SK-N-SH treated with all-trans-retinoic acid at 6 μM for 48 hours (cell line): ENCODE results near the gene BSN.

ENCODE experiments used
- ATAC-seq: fragments of 200-7000 bp; cut with Tn5 transposase; 3 replicates; pipeline ENCODE4 v1.9.1; 2020; ENCODE audit warnings: mild to moderate bottlenecking, moderate library complexity
- ARNTL ChIP-seq: fragments of 450-650 bp; formaldehyde crosslinking; IDR thresholded peaks from 2 replicates; pipeline ENCODE4 v1.5.0; 2020; ENCODE audit warnings: low read depth, mild to moderate bottlenecking, moderate library complexity, borderline replicate concordance
- BACH2 ChIP-seq: fragments of 250-450 bp; sonication (Bioruptor Pico); IDR thresholded peaks from 2 replicates; pipeline ENCODE4 v1.9.0; 2021; ENCODE audit warnings: mild to moderate bottlenecking, borderline replicate concordance
- CSDC2 ChIP-seq: fragments of 250-450 bp; sonication (Bioruptor Pico); IDR thresholded peaks from 2 replicates; pipeline ENCODE4 v1.5.0; 2020; ENCODE audit warnings: mild to moderate bottlenecking, moderate library complexity
- ESRRG ChIP-seq: fragments of 250-450 bp; sonication (Bioruptor Pico); IDR thresholded peaks from 2 replicates; pipeline ENCODE4 v1.6.1; 2021; ENCODE audit warnings: mild to moderate bottlenecking
- GLIS3 ChIP-seq: fragments of 250-450 bp; sonication (Bioruptor Pico); IDR thresholded peaks from 2 replicates; pipeline ENCODE4 v1.5.0; 2020; ENCODE audit warnings: mild to moderate bottlenecking, moderate library complexity
- ISL1 ChIP-seq: fragments of 250-450 bp; sonication (Bioruptor Pico); IDR thresholded peaks from 2 replicates; pipeline ENCODE4 v2.1.2; 2022; ENCODE audit warnings: mild to moderate bottlenecking, moderate library complexity
- OSR1 ChIP-seq: fragments of 250-450 bp; sonication (Bioruptor Pico); IDR thresholded peaks from 2 replicates; pipeline ENCODE4 v1.8.0; 2022; ENCODE audit warnings: moderate library complexity, mild to moderate bottlenecking, inconsistent platforms
- PPARA ChIP-seq: fragments of 250-450 bp; sonication (Bioruptor Pico); IDR thresholded peaks from 2 replicates; pipeline ENCODE4 v1.5.0; 2020; ENCODE audit warnings: mild to moderate bottlenecking, borderline replicate concordance
- SNAI2 ChIP-seq: fragments of 250-450 bp; sonication (Bioruptor Pico); IDR thresholded peaks from 2 replicates; pipeline ENCODE4 v1.5.0; 2020; ENCODE audit warnings: mild to moderate bottlenecking, moderate library complexity
- TCF4 ChIP-seq: fragments of 250-450 bp; sonication (Bioruptor Pico); IDR thresholded peaks from 2 replicates; pipeline ENCODE4 v1.8.0; 2021; ENCODE audit warnings: mild to moderate bottlenecking, moderate library complexity, borderline replicate concordance
- TOX ChIP-seq: fragments of 250-450 bp; sonication (Bioruptor Pico); IDR thresholded peaks from 2 replicates; pipeline ENCODE4 v1.8.0; 2021; ENCODE audit warnings: mild to moderate bottlenecking, moderate library complexity, borderline replicate concordance
- ZC3H10 ChIP-seq: fragments of 250-450 bp; sonication (Bioruptor Pico); IDR thresholded peaks from 2 replicates; pipeline ENCODE4 v1.5.1; 2021; ENCODE audit warnings: mild to moderate bottlenecking, moderate library complexity
- ZFP3 ChIP-seq: fragments of 250-450 bp; sonication (Bioruptor Pico); IDR thresholded peaks from 2 replicates; pipeline ENCODE4 v1.5.0; 2020; ENCODE audit warnings: mild to moderate bottlenecking, moderate library complexity
- ZFP30 ChIP-seq: fragments of 450-650 bp; formaldehyde crosslinking; IDR thresholded peaks from 2 replicates; pipeline ENCODE4 v1.5.0; 2022; ENCODE audit warnings: mild to moderate bottlenecking, moderate library complexity
- ZNF565 ChIP-seq: fragments of 450-650 bp; formaldehyde crosslinking; conservative IDR thresholded peaks from 2 replicates; pipeline ENCODE4 v1.5.0; 2020; ENCODE audit warnings: low read depth, mild to moderate bottlenecking, moderate library complexity
- ZNF70 ChIP-seq: fragments of 450-650 bp; formaldehyde crosslinking; IDR thresholded peaks from 2 replicates; pipeline ENCODE4 v1.5.0; 2020; ENCODE audit warnings: mild to moderate bottlenecking, moderate library complexity
- ZNF8 ChIP-seq: fragments of 450-650 bp; formaldehyde crosslinking; IDR thresholded peaks from 2 replicates; pipeline ENCODE4 v1.5.0; 2020; ENCODE audit warnings: mild to moderate bottlenecking, moderate library complexity
- TF ChIP-seq, protein P1 (sequence below): fragments of 250-450 bp; sonication (Bioruptor Pico); IDR thresholded peaks from 2 replicates; pipeline ENCODE4 v1.8.0; 2021; ENCODE audit warnings: low read depth, mild to moderate bottlenecking, moderate library complexity, borderline replicate concordance
- TF ChIP-seq, protein P2 (sequence below): fragments of 250-450 bp; sonication (Bioruptor Pico); IDR thresholded peaks from 2 replicates; pipeline ENCODE4 v1.8.0; 2020; ENCODE audit warnings: mild to moderate bottlenecking, moderate library complexity, borderline replicate concordance
- TF ChIP-seq, protein P3 (sequence below): fragments of 250-450 bp; sonication (Bioruptor Pico); IDR thresholded peaks from 2 replicates; pipeline ENCODE4 v1.5.1; 2020; ENCODE audit warnings: low read depth, mild to moderate bottlenecking, moderate library complexity
- TF ChIP-seq, protein P4 (sequence below): fragments of 250-450 bp; sonication (Bioruptor Pico); IDR thresholded peaks from 2 replicates; pipeline ENCODE4 v1.5.1; 2021; ENCODE audit warnings: mild to moderate bottlenecking, moderate library complexity
- TF ChIP-seq, protein P5 (sequence below): fragments of 250-450 bp; sonication (Bioruptor Pico); IDR thresholded peaks from 2 replicates; pipeline ENCODE4 v1.5.0; 2020; ENCODE audit warnings: mild to moderate bottlenecking, moderate library complexity

The BSN gene

DNA sequence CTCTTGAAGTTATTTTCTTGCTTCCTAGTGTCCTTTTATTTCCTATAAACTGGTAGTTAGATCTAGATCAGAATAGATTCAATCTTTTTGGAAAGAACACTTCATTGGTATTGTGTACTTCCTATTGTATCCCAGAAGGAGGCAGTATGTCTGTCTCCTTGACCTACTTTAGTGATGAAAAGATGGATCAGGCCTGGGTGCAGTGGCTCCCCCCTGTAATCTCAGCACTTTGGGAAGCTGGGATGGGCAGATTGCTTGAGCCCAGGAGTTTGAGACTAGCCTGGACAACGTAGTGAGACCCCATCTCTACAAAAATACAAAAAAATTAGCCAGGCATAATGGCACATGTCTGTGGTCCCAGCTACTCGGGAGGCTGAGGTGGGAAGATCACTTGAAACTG is 12.0 kb downstream of the BSN start:
- TF ChIP-seq GLIS3 (CRISPR knock-in tag) (no peak), ZNF70 (no peak), BACH2 (CRISPR knock-in tag) (no peak), ZNF8 (CRISPR knock-in tag) (no peak), CSDC2 (CRISPR knock-in tag) (no peak), SNAI2 (CRISPR knock-in tag) (no peak), ZFP3 (CRISPR knock-in tag) (no peak), ESRRG (no peak), PPARA (CRISPR knock-in tag) (no peak), ZC3H10 (no peak), ZNF565 (CRISPR knock-in tag) (no peak)
- TF ChIP-seq, protein P1, sequence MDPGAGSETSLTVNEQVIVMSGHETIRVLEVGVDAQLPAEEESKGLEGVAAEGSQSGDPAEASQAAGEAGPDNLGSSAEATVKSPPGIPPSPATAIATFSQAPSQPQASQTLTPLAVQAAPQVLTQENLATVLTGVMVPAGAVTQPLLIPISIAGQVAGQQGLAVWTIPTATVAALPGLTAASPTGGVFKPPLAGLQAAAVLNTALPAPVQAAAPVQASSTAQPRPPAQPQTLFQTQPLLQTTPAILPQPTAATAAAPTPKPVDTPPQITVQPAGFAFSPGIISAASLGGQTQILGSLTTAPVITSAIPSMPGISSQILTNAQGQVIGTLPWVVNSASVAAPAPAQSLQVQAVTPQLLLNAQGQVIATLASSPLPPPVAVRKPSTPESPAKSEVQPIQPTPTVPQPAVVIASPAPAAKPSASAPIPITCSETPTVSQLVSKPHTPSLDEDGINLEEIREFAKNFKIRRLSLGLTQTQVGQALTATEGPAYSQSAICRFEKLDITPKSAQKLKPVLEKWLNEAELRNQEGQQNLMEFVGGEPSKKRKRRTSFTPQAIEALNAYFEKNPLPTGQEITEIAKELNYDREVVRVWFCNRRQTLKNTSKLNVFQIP (CRISPR knock-in tag): no peak
- TF ChIP-seq, protein P2, sequence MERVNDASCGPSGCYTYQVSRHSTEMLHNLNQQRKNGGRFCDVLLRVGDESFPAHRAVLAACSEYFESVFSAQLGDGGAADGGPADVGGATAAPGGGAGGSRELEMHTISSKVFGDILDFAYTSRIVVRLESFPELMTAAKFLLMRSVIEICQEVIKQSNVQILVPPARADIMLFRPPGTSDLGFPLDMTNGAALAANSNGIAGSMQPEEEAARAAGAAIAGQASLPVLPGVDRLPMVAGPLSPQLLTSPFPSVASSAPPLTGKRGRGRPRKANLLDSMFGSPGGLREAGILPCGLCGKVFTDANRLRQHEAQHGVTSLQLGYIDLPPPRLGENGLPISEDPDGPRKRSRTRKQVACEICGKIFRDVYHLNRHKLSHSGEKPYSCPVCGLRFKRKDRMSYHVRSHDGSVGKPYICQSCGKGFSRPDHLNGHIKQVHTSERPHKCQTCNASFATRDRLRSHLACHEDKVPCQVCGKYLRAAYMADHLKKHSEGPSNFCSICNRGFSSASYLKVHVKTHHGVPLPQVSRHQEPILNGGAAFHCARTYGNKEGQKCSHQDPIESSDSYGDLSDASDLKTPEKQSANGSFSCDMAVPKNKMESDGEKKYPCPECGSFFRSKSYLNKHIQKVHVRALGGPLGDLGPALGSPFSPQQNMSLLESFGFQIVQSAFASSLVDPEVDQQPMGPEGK (CRISPR knock-in tag): no peak
- TF ChIP-seq, protein P3, sequence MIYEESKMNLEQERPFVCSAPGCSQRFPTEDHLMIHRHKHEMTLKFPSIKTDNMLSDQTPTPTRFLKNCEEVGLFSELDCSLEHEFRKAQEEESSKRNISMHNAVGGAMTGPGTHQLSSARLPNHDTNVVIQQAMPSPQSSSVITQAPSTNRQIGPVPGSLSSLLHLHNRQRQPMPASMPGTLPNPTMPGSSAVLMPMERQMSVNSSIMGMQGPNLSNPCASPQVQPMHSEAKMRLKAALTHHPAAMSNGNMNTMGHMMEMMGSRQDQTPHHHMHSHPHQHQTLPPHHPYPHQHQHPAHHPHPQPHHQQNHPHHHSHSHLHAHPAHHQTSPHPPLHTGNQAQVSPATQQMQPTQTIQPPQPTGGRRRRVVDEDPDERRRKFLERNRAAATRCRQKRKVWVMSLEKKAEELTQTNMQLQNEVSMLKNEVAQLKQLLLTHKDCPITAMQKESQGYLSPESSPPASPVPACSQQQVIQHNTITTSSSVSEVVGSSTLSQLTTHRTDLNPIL (CRISPR knock-in tag): no peak
- no peak for ATAC-seq

DNA sequence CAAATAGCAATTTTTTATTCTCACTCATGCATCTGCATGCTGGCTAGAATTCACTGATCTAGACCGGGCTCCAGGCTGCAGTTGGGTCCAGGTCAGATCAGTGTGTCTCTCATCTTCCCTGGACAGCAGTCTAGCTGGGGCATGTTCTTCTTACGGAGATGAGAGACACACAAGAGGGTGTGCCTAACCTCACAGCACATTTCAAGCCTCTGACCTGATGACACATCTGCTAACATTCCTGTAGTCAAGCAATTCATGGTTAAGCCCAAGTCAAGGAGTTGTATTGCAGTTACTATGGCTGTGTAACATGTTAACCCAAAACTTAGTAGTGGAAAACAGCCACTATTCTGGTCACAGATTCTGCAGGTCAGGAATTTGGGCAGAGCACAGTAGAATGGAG is 13.1 kb downstream of the BSN start:
- no peak for ATAC-seq
- TF ChIP-seq TOX (CRISPR knock-in tag): no peak
- TF ChIP-seq, protein P1 (CRISPR knock-in tag): no peak
- no peak for TF ChIP-seq GLIS3 (CRISPR knock-in tag)
- TF ChIP-seq ARNTL (CRISPR knock-in tag): no peak
- TF ChIP-seq CSDC2 (CRISPR knock-in tag): no peak
- TF ChIP-seq OSR1 (CRISPR knock-in tag): no peak
- no peak for TF ChIP-seq ZNF565 (CRISPR knock-in tag)
- TF ChIP-seq, protein P2 (CRISPR knock-in tag): no peak
- no peak for TF ChIP-seq ZFP3 (CRISPR knock-in tag)
- no peak for TF ChIP-seq ISL1 (CRISPR knock-in tag)
- no peak for TF ChIP-seq ZFP30 (CRISPR knock-in tag)
- no peak for TF ChIP-seq TCF4
- no peak for TF ChIP-seq PPARA (CRISPR knock-in tag)
- TF ChIP-seq, protein P4, sequence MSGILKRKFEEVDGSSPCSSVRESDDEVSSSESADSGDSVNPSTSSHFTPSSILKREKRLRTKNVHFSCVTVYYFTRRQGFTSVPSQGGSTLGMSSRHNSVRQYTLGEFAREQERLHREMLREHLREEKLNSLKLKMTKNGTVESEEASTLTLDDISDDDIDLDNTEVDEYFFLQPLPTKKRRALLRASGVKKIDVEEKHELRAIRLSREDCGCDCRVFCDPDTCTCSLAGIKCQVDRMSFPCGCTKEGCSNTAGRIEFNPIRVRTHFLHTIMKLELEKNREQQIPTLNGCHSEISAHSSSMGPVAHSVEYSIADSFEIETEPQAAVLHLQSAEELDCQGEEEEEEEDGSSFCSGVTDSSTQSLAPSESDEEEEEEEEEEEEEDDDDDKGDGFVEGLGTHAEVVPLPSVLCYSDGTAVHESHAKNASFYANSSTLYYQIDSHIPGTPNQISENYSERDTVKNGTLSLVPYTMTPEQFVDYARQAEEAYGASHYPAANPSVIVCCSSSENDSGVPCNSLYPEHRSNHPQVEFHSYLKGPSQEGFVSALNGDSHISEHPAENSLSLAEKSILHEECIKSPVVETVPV: no peak
- TF ChIP-seq, protein P5, sequence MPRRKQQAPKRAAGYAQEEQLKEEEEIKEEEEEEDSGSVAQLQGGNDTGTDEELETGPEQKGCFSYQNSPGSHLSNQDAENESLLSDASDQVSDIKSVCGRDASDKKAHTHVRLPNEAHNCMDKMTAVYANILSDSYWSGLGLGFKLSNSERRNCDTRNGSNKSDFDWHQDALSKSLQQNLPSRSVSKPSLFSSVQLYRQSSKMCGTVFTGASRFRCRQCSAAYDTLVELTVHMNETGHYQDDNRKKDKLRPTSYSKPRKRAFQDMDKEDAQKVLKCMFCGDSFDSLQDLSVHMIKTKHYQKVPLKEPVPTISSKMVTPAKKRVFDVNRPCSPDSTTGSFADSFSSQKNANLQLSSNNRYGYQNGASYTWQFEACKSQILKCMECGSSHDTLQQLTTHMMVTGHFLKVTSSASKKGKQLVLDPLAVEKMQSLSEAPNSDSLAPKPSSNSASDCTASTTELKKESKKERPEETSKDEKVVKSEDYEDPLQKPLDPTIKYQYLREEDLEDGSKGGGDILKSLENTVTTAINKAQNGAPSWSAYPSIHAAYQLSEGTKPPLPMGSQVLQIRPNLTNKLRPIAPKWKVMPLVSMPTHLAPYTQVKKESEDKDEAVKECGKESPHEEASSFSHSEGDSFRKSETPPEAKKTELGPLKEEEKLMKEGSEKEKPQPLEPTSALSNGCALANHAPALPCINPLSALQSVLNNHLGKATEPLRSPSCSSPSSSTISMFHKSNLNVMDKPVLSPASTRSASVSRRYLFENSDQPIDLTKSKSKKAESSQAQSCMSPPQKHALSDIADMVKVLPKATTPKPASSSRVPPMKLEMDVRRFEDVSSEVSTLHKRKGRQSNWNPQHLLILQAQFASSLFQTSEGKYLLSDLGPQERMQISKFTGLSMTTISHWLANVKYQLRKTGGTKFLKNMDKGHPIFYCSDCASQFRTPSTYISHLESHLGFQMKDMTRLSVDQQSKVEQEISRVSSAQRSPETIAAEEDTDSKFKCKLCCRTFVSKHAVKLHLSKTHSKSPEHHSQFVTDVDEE: no peak
- no peak for TF ChIP-seq BACH2 (CRISPR knock-in tag)
- TF ChIP-seq, protein P3 (CRISPR knock-in tag): no peak
- TF ChIP-seq, all 23 proteins: peak for 0
